ENCODE data around the gene DUSP10.

Gene DUSP10

DNA sequence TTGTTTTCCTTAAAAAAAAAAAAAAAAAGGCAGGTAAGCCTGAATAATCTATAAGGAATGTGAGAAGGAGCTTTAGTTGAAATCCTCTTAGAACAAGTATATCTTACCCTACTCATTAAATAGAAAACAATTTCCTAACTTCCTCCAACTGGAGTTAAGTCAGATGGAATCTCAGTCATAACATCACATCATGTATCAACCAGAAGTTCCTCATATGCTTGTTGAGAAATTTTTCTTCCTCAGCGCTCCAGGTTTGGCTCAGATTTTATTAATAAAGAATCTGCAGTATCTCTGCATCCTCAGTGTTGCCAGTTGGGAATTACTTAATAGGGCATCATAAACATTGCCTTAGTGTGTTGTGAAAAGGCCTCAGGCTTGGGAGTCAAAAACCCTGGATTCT is 37.6 kb downstream of the DUSP10 start:
- peak in 1 of 2 experiments; percentile 57 for DNase-seq (ENCODE audit: low read depth in 1 of 2, low spot score in 1 of 2)
- Histone ChIP-seq H3K27me3 (ENCODE audit: insufficient read depth, poor library complexity, severe bottlenecking) (no peaks in the 10 kb centered on the region), H3K4me3 (replicated peaks; ENCODE audit: insufficient read depth, low read length) (no peak overlapping the region), H3K27ac (replicated peaks) (no peak overlapping the region)
- peak; percentile 29; the same call in 1 of the 2 replicates for TF ChIP-seq SPI1 (IDR thresholded peaks at IDR 0.05; ENCODE audit: borderline replicate concordance, low read depth)
- TF ChIP-seq, protein P1, sequence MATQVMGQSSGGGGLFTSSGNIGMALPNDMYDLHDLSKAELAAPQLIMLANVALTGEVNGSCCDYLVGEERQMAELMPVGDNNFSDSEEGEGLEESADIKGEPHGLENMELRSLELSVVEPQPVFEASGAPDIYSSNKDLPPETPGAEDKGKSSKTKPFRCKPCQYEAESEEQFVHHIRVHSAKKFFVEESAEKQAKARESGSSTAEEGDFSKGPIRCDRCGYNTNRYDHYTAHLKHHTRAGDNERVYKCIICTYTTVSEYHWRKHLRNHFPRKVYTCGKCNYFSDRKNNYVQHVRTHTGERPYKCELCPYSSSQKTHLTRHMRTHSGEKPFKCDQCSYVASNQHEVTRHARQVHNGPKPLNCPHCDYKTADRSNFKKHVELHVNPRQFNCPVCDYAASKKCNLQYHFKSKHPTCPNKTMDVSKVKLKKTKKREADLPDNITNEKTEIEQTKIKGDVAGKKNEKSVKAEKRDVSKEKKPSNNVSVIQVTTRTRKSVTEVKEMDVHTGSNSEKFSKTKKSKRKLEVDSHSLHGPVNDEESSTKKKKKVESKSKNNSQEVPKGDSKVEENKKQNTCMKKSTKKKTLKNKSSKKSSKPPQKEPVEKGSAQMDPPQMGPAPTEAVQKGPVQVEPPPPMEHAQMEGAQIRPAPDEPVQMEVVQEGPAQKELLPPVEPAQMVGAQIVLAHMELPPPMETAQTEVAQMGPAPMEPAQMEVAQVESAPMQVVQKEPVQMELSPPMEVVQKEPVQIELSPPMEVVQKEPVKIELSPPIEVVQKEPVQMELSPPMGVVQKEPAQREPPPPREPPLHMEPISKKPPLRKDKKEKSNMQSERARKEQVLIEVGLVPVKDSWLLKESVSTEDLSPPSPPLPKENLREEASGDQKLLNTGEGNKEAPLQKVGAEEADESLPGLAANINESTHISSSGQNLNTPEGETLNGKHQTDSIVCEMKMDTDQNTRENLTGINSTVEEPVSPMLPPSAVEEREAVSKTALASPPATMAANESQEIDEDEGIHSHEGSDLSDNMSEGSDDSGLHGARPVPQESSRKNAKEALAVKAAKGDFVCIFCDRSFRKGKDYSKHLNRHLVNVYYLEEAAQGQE (IDR thresholded peaks at IDR 0.05; ENCODE audit: insufficient replicate concordance, low read depth) = no peak
- TF ChIP-seq GABPA (IDR thresholded peaks at IDR 0.05; ENCODE audit: low read depth) = no peak

DNA sequence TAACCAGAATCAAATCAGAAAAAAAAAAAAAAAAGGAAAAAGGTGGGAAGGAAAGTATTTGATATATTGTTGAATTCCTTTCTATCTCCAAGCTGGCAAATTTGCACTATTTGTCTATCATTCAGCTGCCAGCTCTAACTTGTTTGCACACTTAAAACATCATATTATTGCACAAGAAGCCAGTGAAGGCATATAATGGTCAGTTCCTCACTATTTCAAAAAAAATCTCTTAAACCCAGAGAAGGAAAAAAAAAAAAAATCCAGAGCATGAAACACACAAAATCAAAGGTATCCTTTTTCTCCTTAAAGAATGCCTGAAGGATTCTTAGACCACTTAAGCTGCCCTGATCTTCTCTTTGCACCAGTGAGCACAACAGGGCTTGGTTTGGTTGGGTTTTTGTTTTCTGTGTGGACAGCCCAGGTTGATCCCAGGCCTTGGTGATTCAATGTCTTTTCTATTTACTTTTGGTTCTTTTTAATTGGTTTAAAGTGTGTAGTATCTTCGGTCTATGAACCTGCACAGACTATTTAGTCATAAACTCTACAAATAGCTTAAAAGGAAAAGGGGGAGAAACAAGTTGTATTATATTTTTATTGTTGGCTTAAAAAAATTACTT is 40.2 kb downstream of the DUSP10 start:
- H3K4me3 ChIP-seq (replicated peaks; ENCODE audit: insufficient read depth, low read length) = no peak overlapping the region
- H3K27me3 ChIP-seq (ENCODE audit: insufficient read depth, poor library complexity, severe bottlenecking) = no peaks in the 10 kb centered on the region
- no peak for DNase-seq (ENCODE audit: low read depth in 1 of 2, low spot score in 1 of 2)
- no peak for TF ChIP-seq SPI1 (IDR thresholded peaks at IDR 0.05; ENCODE audit: borderline replicate concordance, low read depth)
- TF ChIP-seq, protein P1 (IDR thresholded peaks at IDR 0.05; ENCODE audit: insufficient replicate concordance, low read depth) = no peak
- TF ChIP-seq GABPA (IDR thresholded peaks at IDR 0.05; ENCODE audit: low read depth) = no peak
- TF ChIP-seq, protein P2, sequence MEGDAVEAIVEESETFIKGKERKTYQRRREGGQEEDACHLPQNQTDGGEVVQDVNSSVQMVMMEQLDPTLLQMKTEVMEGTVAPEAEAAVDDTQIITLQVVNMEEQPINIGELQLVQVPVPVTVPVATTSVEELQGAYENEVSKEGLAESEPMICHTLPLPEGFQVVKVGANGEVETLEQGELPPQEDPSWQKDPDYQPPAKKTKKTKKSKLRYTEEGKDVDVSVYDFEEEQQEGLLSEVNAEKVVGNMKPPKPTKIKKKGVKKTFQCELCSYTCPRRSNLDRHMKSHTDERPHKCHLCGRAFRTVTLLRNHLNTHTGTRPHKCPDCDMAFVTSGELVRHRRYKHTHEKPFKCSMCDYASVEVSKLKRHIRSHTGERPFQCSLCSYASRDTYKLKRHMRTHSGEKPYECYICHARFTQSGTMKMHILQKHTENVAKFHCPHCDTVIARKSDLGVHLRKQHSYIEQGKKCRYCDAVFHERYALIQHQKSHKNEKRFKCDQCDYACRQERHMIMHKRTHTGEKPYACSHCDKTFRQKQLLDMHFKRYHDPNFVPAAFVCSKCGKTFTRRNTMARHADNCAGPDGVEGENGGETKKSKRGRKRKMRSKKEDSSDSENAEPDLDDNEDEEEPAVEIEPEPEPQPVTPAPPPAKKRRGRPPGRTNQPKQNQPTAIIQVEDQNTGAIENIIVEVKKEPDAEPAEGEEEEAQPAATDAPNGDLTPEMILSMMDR (IDR thresholded peaks at IDR 0.05; ENCODE audit: insufficient read depth, low read length) = no peak
- TF ChIP-seq POLR2AphosphoS5 (IDR thresholded peaks at IDR 0.05; ENCODE audit: low read depth) = no peak
- no peak overlapping the region for H3K27ac ChIP-seq (replicated peaks)

DNA sequence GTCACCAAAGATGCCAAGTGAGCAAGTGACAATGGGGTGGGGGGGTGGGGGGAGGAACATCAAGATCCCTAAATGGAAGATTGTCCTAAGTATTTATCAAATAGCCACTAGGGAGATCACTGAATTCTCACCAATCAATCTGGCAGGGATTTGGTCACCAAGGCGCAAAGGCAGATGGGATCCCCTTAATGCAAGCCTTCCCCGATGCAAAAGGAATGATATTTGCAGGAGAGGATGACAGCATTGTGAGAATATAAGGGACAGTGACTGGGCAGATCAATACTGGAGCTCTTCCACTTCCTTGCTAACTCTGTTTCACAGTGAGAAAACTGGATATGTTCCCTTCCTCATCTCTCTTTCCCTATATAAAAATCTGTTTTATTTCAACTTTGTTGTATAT is 40.9 kb downstream of the DUSP10 start:
- no peak overlapping the region for H3K4me3 ChIP-seq (replicated peaks; ENCODE audit: insufficient read depth, low read length)
- no peaks in the 10 kb centered on the region for H3K27me3 ChIP-seq (ENCODE audit: insufficient read depth, poor library complexity, severe bottlenecking)
- DNase-seq (ENCODE audit: low read depth in 1 of 2, low spot score in 1 of 2) = no peak
- H3K27ac ChIP-seq (replicated peaks) = no peak overlapping the region
- TF ChIP-seq GABPA (IDR thresholded peaks at IDR 0.05; ENCODE audit: low read depth) = no peak
- TF ChIP-seq, protein P1 (IDR thresholded peaks at IDR 0.05; ENCODE audit: insufficient replicate concordance, low read depth) = no peak
- TF ChIP-seq SPI1 (IDR thresholded peaks at IDR 0.05; ENCODE audit: borderline replicate concordance, low read depth) = no peak
- TF ChIP-seq, protein P2 (IDR thresholded peaks at IDR 0.05; ENCODE audit: insufficient read depth, low read length) = no peak

All from HL-60 (cell line).